AML-193 (cell line): ENCODE data around the gene IFNGR1.
"Not testable (repeated sequence)": the region's sequence is repeated elsewhere in the genome, so short reads cannot be mapped to it uniquely, and the experiment has no call there.

Source experiments
- DNase-seq, 2 experiments: peaks; one replicate each; lab custom pipeline; 2025; lab: John Stamatoyannopoulos, UW

The IFNGR1 gene

GRCh38 chr6:137213813-137214212 is 5.4 kb downstream of the IFNGR1 start:
- DNase-seq, result no peak

- no peak for DNase-seq
Measured at GRCh38 chr6:137213331-137213740, 5.8 kb downstream of the IFNGR1 start.

GRCh38 chr6:137211910-137212309 is 7.3 kb downstream of the IFNGR1 start:
- no peak for DNase-seq

- DNase-seq, result peak; percentile 47 to 56
Measured at GRCh38 chr6:137210903-137211302, 8.3 kb downstream of the IFNGR1 start.

- DNase-seq, result no peak
Measured at GRCh38 chr6:137208279-137208678, 10.9 kb downstream of the IFNGR1 start.

- DNase-seq, result not testable (repeated sequence)
Measured at GRCh38 chr6:137207457-137207856, 11.7 kb downstream of the IFNGR1 start.

GRCh38 chr6:137206577-137206976 is 12.6 kb downstream of the IFNGR1 start:
- DNase-seq, result no peak

- no peak for DNase-seq
Measured at GRCh38 chr6:137203256-137203655, 15.9 kb downstream of the IFNGR1 start.

GRCh38 chr6:137202078-137202477 is 17.1 kb downstream of the IFNGR1 start:
- DNase-seq, result peak in 1 of 2 experiments; percentile 30

GRCh38 chr6:137201006-137201405 is 18.2 kb downstream of the IFNGR1 start:
- DNase-seq, result no peak

GRCh38 chr6:137200288-137200687 is 18.9 kb downstream of the IFNGR1 start:
- DNase-seq, result no peak

GRCh38 chr6:137197684-137198645 is 21.2 kb downstream of the IFNGR1 start:
- DNase-seq, result no peak

- DNase-seq, result no peak
Measured at GRCh38 chr6:137193256-137194070, 25.7 kb downstream of the IFNGR1 start.

GRCh38 chr6:137192821-137193220 is 26.4 kb downstream of the IFNGR1 start:
- DNase-seq, result no peak

GRCh38 chr6:137191670-137192069 is 27.5 kb downstream of the IFNGR1 start:
- no peak for DNase-seq

GRCh38 chr6:137191236-137191635 is 27.9 kb downstream of the IFNGR1 start:
- no peak for DNase-seq

GRCh38 chr6:137190583-137191094 is 28.5 kb downstream of the IFNGR1 start:
- no peak for DNase-seq

GRCh38 chr6:137188855-137189254 is 30.3 kb downstream of the IFNGR1 start:
- no peak for DNase-seq

- DNase-seq, result no peak
Measured at GRCh38 chr6:137185290-137185689, 33.9 kb downstream of the IFNGR1 start.

GRCh38 chr6:137182654-137183073 is 36.5 kb downstream of the IFNGR1 start:
- no peak for DNase-seq

GRCh38 chr6:137181891-137182653 is 37.1 kb downstream of the IFNGR1 start:
- no peak for DNase-seq

GRCh38 chr6:137177611-137178010 is 41.6 kb downstream of the IFNGR1 start:
- no peak for DNase-seq
